SK-N-SH treated with all-trans-retinoic acid at 6 μM for 48 hours (cell line): Measurements from ENCODE around the gene AFF1.
"Not testable (repeated sequence)": the region's sequence is repeated elsewhere in the genome, so short reads cannot be mapped to it uniquely, and the experiment has no call there.

Source experiments
- ATAC-seq: fragments of 200-7000 bp; cut with Tn5 transposase; 3 replicates; pipeline ENCODE4 v1.9.1; 2020; ENCODE audit warnings: mild to moderate bottlenecking, moderate library complexity
- ARNTL ChIP-seq: fragments of 450-650 bp; formaldehyde crosslinking; IDR thresholded peaks from 2 replicates; pipeline ENCODE4 v1.5.0; 2020; ENCODE audit warnings: low read depth, mild to moderate bottlenecking, moderate library complexity, borderline replicate concordance
- BACH2 ChIP-seq: fragments of 250-450 bp; sonication (Bioruptor Pico); IDR thresholded peaks from 2 replicates; pipeline ENCODE4 v1.9.0; 2021; ENCODE audit warnings: mild to moderate bottlenecking, borderline replicate concordance
- CSRNP3 ChIP-seq: fragments of 250-450 bp; sonication (Bioruptor Pico); IDR thresholded peaks from 2 replicates; pipeline ENCODE4 v1.5.1; 2021; ENCODE audit warnings: mild to moderate bottlenecking, moderate library complexity
- ESRRG ChIP-seq: fragments of 250-450 bp; sonication (Bioruptor Pico); IDR thresholded peaks from 2 replicates; pipeline ENCODE4 v1.6.1; 2021; ENCODE audit warnings: mild to moderate bottlenecking
- GLIS3 ChIP-seq: fragments of 250-450 bp; sonication (Bioruptor Pico); IDR thresholded peaks from 2 replicates; pipeline ENCODE4 v1.5.0; 2020; ENCODE audit warnings: mild to moderate bottlenecking, moderate library complexity
- ISL1 ChIP-seq: fragments of 250-450 bp; sonication (Bioruptor Pico); IDR thresholded peaks from 2 replicates; pipeline ENCODE4 v2.1.2; 2022; ENCODE audit warnings: mild to moderate bottlenecking, moderate library complexity
- OSR1 ChIP-seq: fragments of 250-450 bp; sonication (Bioruptor Pico); IDR thresholded peaks from 2 replicates; pipeline ENCODE4 v1.8.0; 2022; ENCODE audit warnings: moderate library complexity, mild to moderate bottlenecking, inconsistent platforms
- PATZ1 ChIP-seq: fragments of 250-450 bp; sonication (Bioruptor Pico); IDR thresholded peaks from 2 replicates; pipeline ENCODE4 v1.8.0; 2020; ENCODE audit warnings: mild to moderate bottlenecking, moderate library complexity, borderline replicate concordance
- POU6F1 ChIP-seq: fragments of 250-450 bp; sonication (Bioruptor Pico); IDR thresholded peaks from 2 replicates; pipeline ENCODE4 v1.8.0; 2021; ENCODE audit warnings: low read depth, mild to moderate bottlenecking, moderate library complexity, borderline replicate concordance
- PPARA ChIP-seq: fragments of 250-450 bp; sonication (Bioruptor Pico); IDR thresholded peaks from 2 replicates; pipeline ENCODE4 v1.5.0; 2020; ENCODE audit warnings: mild to moderate bottlenecking, borderline replicate concordance
- RARB ChIP-seq: fragments of 250-450 bp; sonication (Bioruptor Pico); IDR thresholded peaks from 2 replicates; pipeline ENCODE4 v1.8.0; 2021; ENCODE audit warnings: mild to moderate bottlenecking, moderate library complexity
- SNAI2 ChIP-seq: fragments of 250-450 bp; sonication (Bioruptor Pico); IDR thresholded peaks from 2 replicates; pipeline ENCODE4 v1.5.0; 2020; ENCODE audit warnings: mild to moderate bottlenecking, moderate library complexity
- TCF4 ChIP-seq: fragments of 250-450 bp; sonication (Bioruptor Pico); IDR thresholded peaks from 2 replicates; pipeline ENCODE4 v1.8.0; 2021; ENCODE audit warnings: mild to moderate bottlenecking, moderate library complexity, borderline replicate concordance
- TOX ChIP-seq: fragments of 250-450 bp; sonication (Bioruptor Pico); IDR thresholded peaks from 2 replicates; pipeline ENCODE4 v1.8.0; 2021; ENCODE audit warnings: mild to moderate bottlenecking, moderate library complexity, borderline replicate concordance
- TSHZ2 ChIP-seq: fragments of 250-450 bp; sonication (Bioruptor Pico); IDR thresholded peaks from 2 replicates; pipeline ENCODE4 v1.5.0; 2020; ENCODE audit warnings: mild to moderate bottlenecking, moderate library complexity
- ZC3H10 ChIP-seq: fragments of 250-450 bp; sonication (Bioruptor Pico); IDR thresholded peaks from 2 replicates; pipeline ENCODE4 v1.5.1; 2021; ENCODE audit warnings: mild to moderate bottlenecking, moderate library complexity
- ZFP3 ChIP-seq: fragments of 250-450 bp; sonication (Bioruptor Pico); IDR thresholded peaks from 2 replicates; pipeline ENCODE4 v1.5.0; 2020; ENCODE audit warnings: mild to moderate bottlenecking, moderate library complexity
- ZFP30 ChIP-seq: fragments of 450-650 bp; formaldehyde crosslinking; IDR thresholded peaks from 2 replicates; pipeline ENCODE4 v1.5.0; 2022; ENCODE audit warnings: mild to moderate bottlenecking, moderate library complexity
- ZNF565 ChIP-seq: fragments of 450-650 bp; formaldehyde crosslinking; conservative IDR thresholded peaks from 2 replicates; pipeline ENCODE4 v1.5.0; 2020; ENCODE audit warnings: low read depth, mild to moderate bottlenecking, moderate library complexity
- ZNF70 ChIP-seq: fragments of 450-650 bp; formaldehyde crosslinking; IDR thresholded peaks from 2 replicates; pipeline ENCODE4 v1.5.0; 2020; ENCODE audit warnings: mild to moderate bottlenecking, moderate library complexity
- ZNF8 ChIP-seq: fragments of 450-650 bp; formaldehyde crosslinking; IDR thresholded peaks from 2 replicates; pipeline ENCODE4 v1.5.0; 2020; ENCODE audit warnings: mild to moderate bottlenecking, moderate library complexity

Gene AFF1

GRCh38 chr4:87133183-87133582 is 198.4 kb downstream of the AFF1 start (continued):
- TF ChIP-seq ZC3H10, result no peak
- no peak for TF ChIP-seq PATZ1 (CRISPR knock-in tag)
- no peak for TF ChIP-seq TOX (CRISPR knock-in tag)
- no peak for TF ChIP-seq SNAI2 (CRISPR knock-in tag)
- no peak for TF ChIP-seq RARB

- ATAC-seq, result no peak
- TF ChIP-seq GLIS3 (CRISPR knock-in tag) (no peak), PPARA (CRISPR knock-in tag) (no peak), ZNF565 (CRISPR knock-in tag) (no peak), ISL1 (CRISPR knock-in tag) (no peak), ESRRG (no peak), POU6F1 (no peak), BACH2 (CRISPR knock-in tag) (no peak), ARNTL (no peak)
Measured at GRCh38 chr4:87134122-87134521, 199.3 kb downstream of the AFF1 start.

- TF ChIP-seq PATZ1 (CRISPR knock-in tag), result no peak
- TF ChIP-seq PPARA (CRISPR knock-in tag), result no peak
- no peak for TF ChIP-seq ZFP3 (CRISPR knock-in tag)
- no peak for TF ChIP-seq CSRNP3 (CRISPR knock-in tag)
- TF ChIP-seq ZFP30 (CRISPR knock-in tag), result no peak
- no peak for TF ChIP-seq OSR1 (CRISPR knock-in tag)
- TF ChIP-seq ZNF565 (CRISPR knock-in tag), result no peak
- TF ChIP-seq ARNTL, result no peak
- no peak for TF ChIP-seq ZC3H10
- no peak for TF ChIP-seq RARB
- no peak for TF ChIP-seq ZNF70 (CRISPR knock-in tag)
- TF ChIP-seq ZNF8 (CRISPR knock-in tag), result no peak
- ATAC-seq, result no peak
Measured at GRCh38 chr4:87141428-87141827, 206.6 kb downstream of the AFF1 start.

- TF ChIP-seq PATZ1 (CRISPR knock-in tag) (no peak), ZC3H10 (no peak), ZNF70 (CRISPR knock-in tag) (no peak), ZNF8 (CRISPR knock-in tag) (no peak), RARB (no peak), TCF4 (CRISPR knock-in tag) (no peak), PPARA (CRISPR knock-in tag) (no peak), OSR1 (CRISPR knock-in tag) (no peak), TSHZ2 (CRISPR knock-in tag) (no peak), ESRRG (no peak), ZFP30 (CRISPR knock-in tag) (no peak), ISL1 (CRISPR knock-in tag) (no peak), SNAI2 (CRISPR knock-in tag) (no peak)
- TF ChIP-seq, all 23 proteins: peak for 0
- no peak for ATAC-seq
Measured at GRCh38 chr4:87144356-87144755, 209.5 kb downstream of the AFF1 start.

GRCh38 chr4:87145934-87146333 is 211.1 kb downstream of the AFF1 start:
- ATAC-seq, result not testable (repeated sequence)
